Limb (tissue), 2 donors: ENCODE results near the gene MTURN.

Experiments
- DNase-seq, 2 donors: peaks; one replicate each; pipeline ENCODE4 v3.0.0-alpha.2; 2016; ENCODE audit errors: extremely low spot score in 2 of 2

MTURN gene

GRCh38 chr7:30159698-30160143 is 24.9 kb downstream of the MTURN start:
- DNase-seq, result no peak

GRCh38 chr7:30160329-30160728 is 25.5 kb downstream of the MTURN start:
- DNase-seq, result no peak

DNA sequence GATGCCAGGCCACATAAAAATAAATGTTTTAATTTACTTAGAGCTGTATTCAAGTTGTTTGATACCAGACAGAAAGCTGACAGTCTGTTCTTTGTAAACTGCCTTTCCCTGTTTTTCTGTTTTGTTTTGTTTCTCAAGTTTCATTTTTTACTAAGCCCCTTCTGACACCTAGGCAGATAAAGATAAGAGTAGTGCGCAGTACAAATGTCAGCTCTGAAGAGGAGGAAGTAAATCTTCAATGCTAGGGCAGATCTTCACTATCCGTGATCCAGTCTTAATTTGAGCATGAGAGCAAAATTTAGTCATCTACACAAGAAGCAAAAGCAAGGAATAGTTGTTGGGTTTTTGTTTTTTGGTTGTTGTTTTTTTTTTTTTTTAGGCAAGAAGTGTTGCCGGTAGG is 27.3 kb downstream of the MTURN start:
- DNase-seq, result no peak

DNA sequence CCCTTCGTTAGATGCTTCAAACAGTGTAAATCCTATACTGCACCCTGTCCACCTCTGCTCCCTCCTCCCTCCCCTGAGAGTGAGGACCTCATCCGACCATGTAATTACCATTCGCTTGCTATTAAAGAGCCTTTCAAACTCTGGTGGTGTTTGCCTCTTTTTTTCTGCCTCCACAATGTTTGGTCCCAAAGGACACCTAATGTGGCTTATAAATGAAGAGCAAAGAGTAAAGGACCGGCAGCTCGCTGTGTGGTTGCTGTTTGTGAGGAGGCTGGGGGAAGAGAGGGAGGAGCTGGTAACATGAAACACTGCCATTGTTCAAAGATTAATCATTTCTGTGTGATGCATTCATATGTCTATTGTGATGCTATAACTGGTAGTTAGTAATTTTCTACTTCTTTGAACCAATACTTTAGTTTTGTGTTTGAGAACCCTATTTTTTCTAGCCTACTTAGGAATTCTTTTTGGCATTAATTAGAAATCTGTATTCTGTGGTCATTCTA is 27.9 kb downstream of the MTURN start:
- DNase-seq, result no peak

DNA sequence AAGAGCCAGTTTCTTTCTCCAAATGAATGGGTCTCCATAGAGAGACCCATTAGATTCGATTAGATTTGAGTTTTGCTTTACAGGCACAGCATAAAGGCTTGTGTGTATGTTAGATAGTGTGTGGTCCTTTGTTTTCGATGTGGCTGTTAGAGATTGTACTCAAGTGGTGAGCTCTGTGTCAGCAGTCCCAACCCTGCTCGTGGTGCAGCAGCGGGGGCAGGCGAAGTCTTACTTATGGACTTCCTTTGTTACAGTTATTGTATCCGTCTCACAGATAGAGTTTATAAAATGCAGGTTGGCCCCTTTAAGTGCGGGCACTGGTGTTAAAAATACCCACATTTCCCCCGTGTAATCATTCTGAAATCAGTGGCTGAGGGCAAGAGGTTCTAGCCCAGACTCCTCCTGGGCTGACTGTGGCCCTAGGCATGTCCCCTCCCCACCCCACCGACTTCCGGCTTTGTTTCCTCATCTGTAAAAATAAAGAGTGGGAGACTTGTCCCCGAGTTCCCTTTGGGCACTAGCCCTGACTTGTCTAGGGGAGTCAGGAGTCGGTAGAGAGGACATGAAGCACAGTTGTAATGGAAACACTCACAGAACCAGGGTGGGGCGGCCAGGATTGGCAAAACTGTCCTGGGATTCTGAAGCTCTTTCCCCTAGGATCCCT is 28.6 kb downstream of the MTURN start:
- DNase-seq, result no peak

DNA sequence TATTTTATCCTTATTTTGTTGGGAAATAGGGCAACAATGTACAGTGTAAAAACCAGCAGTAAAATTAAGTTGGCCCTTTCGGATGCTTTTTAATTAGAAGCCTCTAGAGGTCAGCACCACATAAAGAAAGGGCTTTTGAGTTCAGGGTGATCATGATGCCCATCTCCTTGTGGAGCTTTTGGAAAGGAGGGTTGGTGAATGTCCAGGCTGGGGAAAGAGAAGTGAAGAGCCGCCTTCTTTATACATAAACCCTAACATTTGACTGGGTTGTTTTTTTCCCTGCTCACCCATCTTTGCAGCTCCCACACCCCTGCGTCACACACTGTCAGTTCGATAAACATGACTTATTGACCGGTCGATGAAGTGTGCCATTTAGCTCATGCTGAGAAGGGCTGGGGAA is 29.8 kb downstream of the MTURN start:
- no peak for DNase-seq

- DNase-seq, result no peak
Measured at GRCh38 chr7:30165590-30165989, 30.8 kb downstream of the MTURN start.

DNA sequence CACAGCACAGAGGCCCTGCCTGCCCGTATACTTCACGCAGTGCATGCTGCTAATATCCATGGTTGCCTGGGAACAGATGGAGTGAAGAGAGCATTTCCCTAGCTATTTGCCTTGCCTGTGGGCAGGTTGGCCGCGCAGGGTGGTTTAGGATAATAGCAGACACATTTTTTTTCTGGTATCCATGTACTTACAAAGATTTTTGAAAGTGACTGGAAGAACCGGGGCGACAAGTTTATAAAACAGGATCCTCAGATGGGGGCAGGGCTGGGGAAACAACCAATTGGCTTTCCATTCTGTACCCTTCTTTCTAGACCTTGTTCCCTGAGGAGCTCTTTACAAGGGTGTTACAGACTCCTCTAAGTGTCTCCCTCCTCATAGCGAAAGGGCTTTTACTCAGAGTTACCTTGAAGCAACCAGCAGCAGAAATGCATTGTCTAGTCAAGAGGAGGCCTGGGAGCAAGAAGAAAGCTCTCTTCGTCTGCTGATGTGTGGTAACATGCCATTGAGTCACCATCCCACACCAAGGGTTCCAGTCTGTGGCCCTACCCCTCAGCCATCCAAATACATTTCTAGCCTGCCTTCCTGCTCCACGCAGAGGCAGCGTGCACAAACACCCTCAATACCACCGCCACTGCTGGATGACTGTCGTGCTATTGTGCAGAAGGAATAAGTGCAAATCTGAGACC is 31.5 kb downstream of the MTURN start:
- no peak for DNase-seq

GRCh38 chr7:30166841-30167235 is 32.1 kb downstream of the MTURN start:
- no peak for DNase-seq

DNA sequence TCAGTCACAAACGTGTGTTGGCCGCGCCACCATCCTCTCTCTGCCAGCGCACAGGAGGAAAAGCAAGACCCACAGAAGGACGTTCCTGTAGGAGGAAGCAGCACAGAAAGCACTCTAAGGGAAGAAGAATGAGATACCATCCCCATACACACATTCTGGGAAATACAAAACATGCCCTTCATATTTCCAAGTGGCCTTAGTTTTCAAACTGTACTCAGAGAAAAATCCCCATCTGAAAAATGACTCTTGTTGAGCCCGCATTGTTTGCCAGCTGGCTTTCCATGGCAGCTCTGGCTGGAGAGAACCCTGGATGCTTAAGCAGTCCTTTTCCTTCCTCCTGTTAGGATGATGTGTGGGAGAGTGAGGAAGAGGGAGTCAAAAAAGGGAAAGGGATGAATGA is 33.1 kb downstream of the MTURN start:
- no peak for DNase-seq

GRCh38 chr7:30168835-30169573 is 34.2 kb downstream of the MTURN start:
- no peak for DNase-seq

GRCh38 chr7:30169579-30169978 is 34.8 kb downstream of the MTURN start:
- no peak for DNase-seq

- DNase-seq, result no peak
Measured at GRCh38 chr7:30170476-30171205, 35.9 kb downstream of the MTURN start.

DNA sequence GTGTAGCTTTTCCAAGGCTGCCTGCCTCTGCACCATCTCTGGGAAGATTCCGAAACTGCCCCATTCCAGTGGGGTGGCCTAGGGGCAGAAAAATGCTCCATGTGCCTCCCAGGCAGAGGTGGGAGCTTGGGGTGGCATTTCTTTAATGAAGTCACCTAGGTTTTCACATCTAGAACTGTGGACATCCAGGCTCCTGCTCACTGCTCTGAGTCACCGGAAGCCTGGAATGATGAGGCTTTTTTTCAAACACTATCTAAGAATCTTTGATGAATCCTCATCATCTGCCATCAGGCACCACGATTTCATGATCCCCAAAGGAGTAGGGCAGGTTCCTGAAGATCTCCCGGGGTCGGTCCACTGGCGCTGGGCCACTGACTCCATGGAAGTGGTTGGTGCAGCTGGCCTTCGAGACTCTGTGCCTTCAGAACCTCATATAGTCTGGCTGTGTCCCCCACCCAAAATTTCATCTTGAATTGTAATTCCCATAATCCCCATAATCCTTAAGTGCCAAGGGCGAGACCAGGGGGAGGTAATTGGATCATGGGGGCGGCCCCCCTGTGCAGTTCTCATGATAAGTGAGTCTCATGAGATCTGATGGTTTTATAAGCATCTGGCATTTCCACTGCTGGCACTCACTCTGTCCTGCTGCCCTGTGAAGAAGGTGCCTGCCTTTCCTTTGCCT is 37.1 kb downstream of the MTURN start:
- DNase-seq, result no peak

GRCh38 chr7:30172451-30172850 is 37.7 kb downstream of the MTURN start:
- no peak for DNase-seq

DNA sequence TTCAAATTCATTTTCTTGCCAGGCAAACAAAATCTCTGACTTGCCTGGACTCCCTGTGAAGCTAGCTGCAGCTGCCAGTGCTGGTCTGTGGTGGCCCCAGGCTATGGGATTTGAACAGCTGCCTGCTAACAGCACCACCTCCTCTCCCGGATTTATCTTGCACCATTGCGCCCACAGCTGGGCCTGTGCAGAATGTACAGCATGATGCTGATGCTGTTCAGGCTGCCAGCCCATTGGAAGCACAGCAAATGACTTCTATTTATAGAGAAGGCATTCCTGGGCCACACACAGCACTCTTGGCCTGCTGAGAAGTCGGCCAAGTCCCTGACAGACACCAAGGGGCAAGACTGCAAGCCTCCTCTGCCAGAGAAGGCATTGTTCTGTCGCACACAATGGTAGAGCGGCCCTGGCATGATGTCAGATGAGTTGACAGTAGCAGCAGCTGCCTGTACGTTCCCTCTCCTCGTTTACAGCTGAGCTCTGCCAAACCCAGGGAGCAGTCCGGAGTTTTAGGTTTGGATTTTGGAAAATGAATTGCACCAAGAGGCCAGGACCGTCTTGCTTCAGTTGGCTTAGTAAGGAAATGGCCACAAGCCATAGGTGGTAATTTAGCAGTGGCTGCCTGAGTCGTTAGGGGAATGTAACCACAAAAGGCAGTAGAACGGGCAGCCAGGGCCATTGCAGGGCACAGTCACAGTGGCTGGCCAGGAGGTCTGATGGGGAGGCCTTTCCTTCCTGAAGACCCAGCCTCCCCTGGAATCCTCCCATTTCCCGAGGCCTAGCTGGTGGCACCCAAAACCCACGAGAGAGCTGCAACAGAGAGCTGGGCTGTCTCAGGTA is 38.5 kb downstream of the MTURN start:
- DNase-seq, result peak; percentile 79 to 89

GRCh38 chr7:30175180-30175579 is 40.4 kb downstream of the MTURN start:
- DNase-seq, result no peak

DNA sequence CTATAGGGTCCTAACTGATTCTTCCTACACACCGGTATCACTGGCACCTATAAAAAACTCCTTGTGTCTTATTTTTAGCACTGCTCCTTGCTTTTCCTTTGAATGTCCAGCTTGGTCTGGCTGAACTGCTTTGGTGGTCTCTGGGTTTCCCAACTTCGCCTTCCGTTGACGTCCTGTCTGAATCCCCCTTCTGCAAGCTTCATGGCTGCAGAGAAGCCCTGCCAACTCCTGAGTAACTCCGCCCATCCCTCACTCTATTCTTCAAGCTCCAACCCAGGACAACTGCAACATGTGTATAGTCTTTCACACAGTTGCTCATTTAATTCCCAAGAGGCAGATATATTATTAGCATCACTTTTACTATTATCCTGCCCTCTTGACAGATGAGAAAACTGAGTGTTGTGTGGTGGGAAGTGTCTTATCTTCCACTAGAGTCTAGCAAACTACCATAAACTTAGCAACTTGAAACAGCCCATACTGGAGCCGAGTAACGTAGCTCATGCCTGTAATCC is 40.9 kb downstream of the MTURN start:
- DNase-seq, result no peak

GRCh38 chr7:30176463-30177109 is 41.8 kb downstream of the MTURN start:
- no peak for DNase-seq
